Measurements from ENCODE around the gene ADAM11.

The ADAM11 gene

GRCh38 chr17:44830359-44831288, 71.8 kb downstream of the ADAM11 start:
- DNase-seq (ENCODE audit: low spot score): peak; percentile 57

- DNase-seq (ENCODE audit: low spot score): no peak
Measured at GRCh38 chr17:44831371-44831770, 72.6 kb downstream of the ADAM11 start.
